ENCODE results near the gene RESF1.

- TF ChIP-seq, protein P1, sequence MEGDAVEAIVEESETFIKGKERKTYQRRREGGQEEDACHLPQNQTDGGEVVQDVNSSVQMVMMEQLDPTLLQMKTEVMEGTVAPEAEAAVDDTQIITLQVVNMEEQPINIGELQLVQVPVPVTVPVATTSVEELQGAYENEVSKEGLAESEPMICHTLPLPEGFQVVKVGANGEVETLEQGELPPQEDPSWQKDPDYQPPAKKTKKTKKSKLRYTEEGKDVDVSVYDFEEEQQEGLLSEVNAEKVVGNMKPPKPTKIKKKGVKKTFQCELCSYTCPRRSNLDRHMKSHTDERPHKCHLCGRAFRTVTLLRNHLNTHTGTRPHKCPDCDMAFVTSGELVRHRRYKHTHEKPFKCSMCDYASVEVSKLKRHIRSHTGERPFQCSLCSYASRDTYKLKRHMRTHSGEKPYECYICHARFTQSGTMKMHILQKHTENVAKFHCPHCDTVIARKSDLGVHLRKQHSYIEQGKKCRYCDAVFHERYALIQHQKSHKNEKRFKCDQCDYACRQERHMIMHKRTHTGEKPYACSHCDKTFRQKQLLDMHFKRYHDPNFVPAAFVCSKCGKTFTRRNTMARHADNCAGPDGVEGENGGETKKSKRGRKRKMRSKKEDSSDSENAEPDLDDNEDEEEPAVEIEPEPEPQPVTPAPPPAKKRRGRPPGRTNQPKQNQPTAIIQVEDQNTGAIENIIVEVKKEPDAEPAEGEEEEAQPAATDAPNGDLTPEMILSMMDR (IDR thresholded peaks at IDR 0.05) = no peak
- no peak for TF ChIP-seq POLR2AphosphoS5 (IDR thresholded peaks at IDR 0.05; ENCODE audit: insufficient read depth in 1 of 2, low read depth in 1 of 2)
Measured at GRCh38 chr12:31961137-31961536, 1.9 kb downstream of the RESF1 start.
